Liver (tissue), 9 donors: ENCODE measurements around the gene SPATS2. TPM values are rescaled to one million over a fixed set of nuclear protein-coding genes. Genes with fewer than 3 reads are reported as not detected.
"Not testable (repeated sequence)": the region's sequence is repeated elsewhere in the genome, so short reads cannot be mapped to it uniquely, and the experiment has no call there.

Source experiments
- DNase-seq: peaks from one replicate; pipeline ENCODE4 v3.0.0-alpha.2; 2017; ENCODE audit warnings: low spot score
- H3K27ac ChIP-seq, 2 donors: one replicate each; pipeline ENCODE4 v1.7.0; 2013; ENCODE audit warnings: inconsistent platforms in 2 of 2, low read length in 2 of 2, control low read depth in 1 of 2, low read depth in 1 of 2, mild to moderate bottlenecking in 1 of 2
- H3K27me3 ChIP-seq, 4 donors: one replicate each; pipeline versions ENCODE4 v1.6.1 to v1.7.0; 2013; ENCODE audit warnings: low read length in 3 of 4, inconsistent platforms in 1 of 4, mild to moderate bottlenecking in 1 of 4, moderate library complexity in 1 of 4; ENCODE audit not compliant: control insufficient read depth in 4 of 4, insufficient read depth in 4 of 4
- H3K36me3 ChIP-seq, 4 donors: one replicate each; pipeline versions ENCODE4 v1.6.1 to v1.7.0; 2013; ENCODE audit warnings: low read length in 3 of 4, mild to moderate bottlenecking in 3 of 4, low read depth in 1 of 4, moderate library complexity in 1 of 4; ENCODE audit not compliant: control insufficient read depth in 4 of 4, insufficient read depth in 3 of 4
- H3K4me1 ChIP-seq, 4 donors: one replicate each; pipeline versions ENCODE4 v1.6.1 to v1.7.0; 2013; ENCODE audit warnings: low read length in 3 of 4, mild to moderate bottlenecking in 3 of 4, moderate library complexity in 1 of 4; ENCODE audit not compliant: control insufficient read depth in 4 of 4, insufficient read depth in 4 of 4
- H3K4me3 ChIP-seq, 3 donors: one replicate each; pipeline versions ENCODE4 v1.6.1 to v1.7.0; 2013; ENCODE audit warnings: low read length in 3 of 3, control low read depth in 1 of 3, low read depth in 1 of 3, mild to moderate bottlenecking in 1 of 3
- H3K9ac ChIP-seq, 2 donors: one replicate each; pipeline ENCODE4 v1.7.0; 2013; ENCODE audit warnings: low read length in 2 of 2, mild to moderate bottlenecking in 2 of 2, moderate library complexity in 2 of 2, control low read depth in 1 of 2, low read depth in 1 of 2
- H3K9me3 ChIP-seq, 4 donors: one replicate each; pipeline versions ENCODE4 v1.6.1 to v1.7.0; 2013; ENCODE audit warnings: low read length in 3 of 4; ENCODE audit not compliant: control insufficient read depth in 4 of 4
- ATF3 ChIP-seq: IDR thresholded peaks from 2 replicates; pipeline ENCODE4 v1.6.1; 2016; ENCODE audit warnings: antibody characterized with exemption
- EGR1 ChIP-seq, 2 donors: IDR thresholded peaks; 2 replicates each; pipeline ENCODE4 v1.6.1; 2016 to 2018; ENCODE audit warnings: antibody characterized with exemption in 2 of 2, low read depth in 2 of 2
- FOXA1 ChIP-seq: IDR thresholded peaks from 2 replicates; pipeline ENCODE4 v1.6.1; 2016; ENCODE audit warnings: antibody characterized with exemption
- FOXA2 ChIP-seq: IDR thresholded peaks from 2 replicates; pipeline ENCODE4 v1.6.1; 2016; ENCODE audit warnings: antibody characterized with exemption
- GABPA ChIP-seq, 2 donors: IDR thresholded peaks in 1 of 2; conservative IDR thresholded peaks in 1 of 2; 2 replicates each; pipeline ENCODE4 v1.6.1; 2016; ENCODE audit warnings: antibody characterized with exemption in 2 of 2, mild to moderate bottlenecking in 1 of 2, moderate library complexity in 1 of 2
- HNF4A ChIP-seq, 2 donors: conservative IDR thresholded peaks; 2 replicates each; pipeline ENCODE4 v1.6.1; 2016; ENCODE audit warnings: antibody characterized with exemption in 2 of 2, mild to moderate bottlenecking in 2 of 2
- HNF4G ChIP-seq: IDR thresholded peaks from 2 replicates; pipeline ENCODE4 v1.6.1; 2016; ENCODE audit warnings: antibody characterized with exemption
- JUND ChIP-seq, 2 donors: IDR thresholded peaks; 2 replicates each; pipeline ENCODE4 v1.6.1; 2016; ENCODE audit warnings: antibody characterized with exemption in 2 of 2
- MAX ChIP-seq: IDR thresholded peaks from 2 replicates; pipeline ENCODE4 v1.6.1; 2016; ENCODE audit warnings: antibody characterized with exemption
- NR2F2 ChIP-seq: IDR thresholded peaks from 2 replicates; pipeline ENCODE4 v1.6.1; 2016; ENCODE audit warnings: antibody characterized with exemption
- RAD21 ChIP-seq, 2 donors: IDR thresholded peaks; 2 replicates each; pipeline ENCODE4 v1.6.1; 2016; ENCODE audit warnings: antibody characterized with exemption in 2 of 2, mild to moderate bottlenecking in 2 of 2
- TAF1 ChIP-seq: conservative IDR thresholded peaks from 2 replicates; pipeline ENCODE4 v1.6.1; 2016; ENCODE audit warnings: antibody characterized with exemption, mild to moderate bottlenecking
- YY1 ChIP-seq: IDR thresholded peaks from 2 replicates; pipeline ENCODE4 v1.6.1; 2016; ENCODE audit warnings: antibody characterized with exemption, mild to moderate bottlenecking
- WGBS: extraction: QIAGEN DNeasy Blood & Tissue Kit; methylation state at CpG from one replicate; pipeline ENCODE4 v1.1.7; 2013; 5-methylcytosine and 5-hydroxymethylcytosine counted together
- polyA plus RNA-seq, 2 donors: library from polyadenylated mRNA; stranded (reverse) in 1 of 2; unstranded in 1 of 2; fragments of 200-250 nt in 1 of 2; fragments of >200 nt in 1 of 2; fragmentation: Nextera tagmentation in 1 of 2; extraction: Ambion mirVana in 1 of 2; gene quantifications; one replicate each; pipeline versions ENCODE4 v1.2.1 to v1.2.3, GENCODE V29; 2013 to 2015
- total RNA-seq, 2 donors: library from RNA; depleted of rRNA; stranded (reverse); fragments of >200 nt; gene quantifications; one replicate each; pipeline ENCODE4 v1.2.3, GENCODE V29; 2014
- TF ChIP-seq, protein P1 (sequence below): IDR thresholded peaks from 2 replicates; pipeline ENCODE4 v1.6.1; 2016; ENCODE audit warnings: antibody characterized with exemption, mild to moderate bottlenecking
- TF ChIP-seq, protein P2 (sequence below): IDR thresholded peaks from 2 replicates; pipeline ENCODE4 v1.6.1; 2016; ENCODE audit warnings: antibody characterized with exemption
- donor health status: healthy.
- donor health status: healthy.
- donor health status: healthy.
- donor health status: healthy.
- donor health status: healthy.

The SPATS2 gene
- 1 to 10 TPM; 4.1 to 5.2 TPM for total RNA-seq
- polyA plus RNA-seq: 1 to 10 TPM; 2.4 to 4.9 TPM

GRCh38 chr12:49367381-49368239 lies at the start of gene SPATS2:
SPATS2 (plus strand) TSS chr12:49367462; CDS start chr12:49461013, 93,551 bp downstream.
- Histone ChIP-seq H3K27me3 (no peaks in the 10 kb centered on the region), H3K4me1 (peaks cover 2 to 15% (median 5%) of the 10 kb centered on the region in 4 donors), H3K4me3 (peak within 1 kb of the TSS; percentile 69 to 93 (median 85)), H3K9ac (peak within 1 kb of the TSS; percentile 86 to 89), H3K9me3 (no peaks in the 10 kb centered on the region), H3K36me3 (no peaks in the 10 kb centered on the region), H3K27ac (peak within 1 kb of the TSS; percentile 89 to 93)
- no peak for TF ChIP-seq HNF4A (conservative IDR thresholded peaks at IDR 0.05)
- TF ChIP-seq, protein P1, sequence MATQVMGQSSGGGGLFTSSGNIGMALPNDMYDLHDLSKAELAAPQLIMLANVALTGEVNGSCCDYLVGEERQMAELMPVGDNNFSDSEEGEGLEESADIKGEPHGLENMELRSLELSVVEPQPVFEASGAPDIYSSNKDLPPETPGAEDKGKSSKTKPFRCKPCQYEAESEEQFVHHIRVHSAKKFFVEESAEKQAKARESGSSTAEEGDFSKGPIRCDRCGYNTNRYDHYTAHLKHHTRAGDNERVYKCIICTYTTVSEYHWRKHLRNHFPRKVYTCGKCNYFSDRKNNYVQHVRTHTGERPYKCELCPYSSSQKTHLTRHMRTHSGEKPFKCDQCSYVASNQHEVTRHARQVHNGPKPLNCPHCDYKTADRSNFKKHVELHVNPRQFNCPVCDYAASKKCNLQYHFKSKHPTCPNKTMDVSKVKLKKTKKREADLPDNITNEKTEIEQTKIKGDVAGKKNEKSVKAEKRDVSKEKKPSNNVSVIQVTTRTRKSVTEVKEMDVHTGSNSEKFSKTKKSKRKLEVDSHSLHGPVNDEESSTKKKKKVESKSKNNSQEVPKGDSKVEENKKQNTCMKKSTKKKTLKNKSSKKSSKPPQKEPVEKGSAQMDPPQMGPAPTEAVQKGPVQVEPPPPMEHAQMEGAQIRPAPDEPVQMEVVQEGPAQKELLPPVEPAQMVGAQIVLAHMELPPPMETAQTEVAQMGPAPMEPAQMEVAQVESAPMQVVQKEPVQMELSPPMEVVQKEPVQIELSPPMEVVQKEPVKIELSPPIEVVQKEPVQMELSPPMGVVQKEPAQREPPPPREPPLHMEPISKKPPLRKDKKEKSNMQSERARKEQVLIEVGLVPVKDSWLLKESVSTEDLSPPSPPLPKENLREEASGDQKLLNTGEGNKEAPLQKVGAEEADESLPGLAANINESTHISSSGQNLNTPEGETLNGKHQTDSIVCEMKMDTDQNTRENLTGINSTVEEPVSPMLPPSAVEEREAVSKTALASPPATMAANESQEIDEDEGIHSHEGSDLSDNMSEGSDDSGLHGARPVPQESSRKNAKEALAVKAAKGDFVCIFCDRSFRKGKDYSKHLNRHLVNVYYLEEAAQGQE: peak; percentile 35
- TF ChIP-seq GABPA (IDR thresholded peaks at IDR 0.05 in 1 of 2, conservative IDR thresholded peaks at IDR 0.05 in 1 of 2): no peak
- TF ChIP-seq ATF3: no peak
- no peak for TF ChIP-seq YY1
- no peak for TF ChIP-seq FOXA1
- TF ChIP-seq MAX: no peak
- DNase-seq: peak; percentile 91
- WGBS: 2% methylated on average over 52 of the region's 52 CpGs

- 95% methylated on average over 9 of the region's 9 CpGs for WGBS
- H3K4me3 ChIP-seq, H3K36me3 ChIP-seq, H3K27ac ChIP-seq, DNase-seq, H3K9ac ChIP-seq, H3K27me3 ChIP-seq, H3K9me3 ChIP-seq: not testable (repeated sequence)
- H3K4me1 ChIP-seq: peaks cover 2 to 14% (median 10%) of the 10 kb centered on the region in 4 donors
These were observed 46.7 kb upstream of the SPATS2 start for GRCh38 chr12:49320411-49321103.

- TF ChIP-seq HNF4G (no peak), ATF3 (no peak), GABPA (IDR thresholded peaks at IDR 0.05 in 1 of 2, conservative IDR thresholded peaks at IDR 0.05 in 1 of 2) (no peak), FOXA2 (no peak), RAD21 (IDR thresholded peaks at IDR 0.05) (no peak), JUND (IDR thresholded peaks at IDR 0.05) (no peak), YY1 (no peak), NR2F2 (no peak), MAX (no peak), TAF1 (no peak), EGR1 (IDR thresholded peaks at IDR 0.05; ENCODE audit: low read depth in 2 of 2) (no peak)
- TF ChIP-seq, protein P2, sequence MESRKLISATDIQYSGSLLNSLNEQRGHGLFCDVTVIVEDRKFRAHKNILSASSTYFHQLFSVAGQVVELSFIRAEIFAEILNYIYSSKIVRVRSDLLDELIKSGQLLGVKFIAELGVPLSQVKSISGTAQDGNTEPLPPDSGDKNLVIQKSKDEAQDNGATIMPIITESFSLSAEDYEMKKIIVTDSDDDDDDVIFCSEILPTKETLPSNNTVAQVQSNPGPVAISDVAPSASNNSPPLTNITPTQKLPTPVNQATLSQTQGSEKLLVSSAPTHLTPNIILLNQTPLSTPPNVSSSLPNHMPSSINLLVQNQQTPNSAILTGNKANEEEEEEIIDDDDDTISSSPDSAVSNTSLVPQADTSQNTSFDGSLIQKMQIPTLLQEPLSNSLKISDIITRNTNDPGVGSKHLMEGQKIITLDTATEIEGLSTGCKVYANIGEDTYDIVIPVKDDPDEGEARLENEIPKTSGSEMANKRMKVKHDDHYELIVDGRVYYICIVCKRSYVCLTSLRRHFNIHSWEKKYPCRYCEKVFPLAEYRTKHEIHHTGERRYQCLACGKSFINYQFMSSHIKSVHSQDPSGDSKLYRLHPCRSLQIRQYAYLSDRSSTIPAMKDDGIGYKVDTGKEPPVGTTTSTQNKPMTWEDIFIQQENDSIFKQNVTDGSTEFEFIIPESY: no peak
- Histone ChIP-seq H3K4me1 (peaks cover 2 to 14% (median 10%) of the 10 kb centered on the region in 4 donors), H3K4me3 (peak overlapping the region; percentile 67 to 89 (median 70)), H3K27me3 (no peaks in the 10 kb centered on the region), H3K36me3 (no peaks in the 10 kb centered on the region), H3K27ac (no peak overlapping the region), H3K9me3 (no peaks in the 10 kb centered on the region), H3K9ac (no peak overlapping the region)
- WGBS: 52% methylated on average over 12 of the region's 12 CpGs
- no peak for DNase-seq
These were observed 44.9 kb upstream of the SPATS2 start for GRCh38 chr12:49322367-49322707.
